ENCODE measurements around the gene XAGE2.

GRCh38 chrX:52363247-52363883 is 5.5 kb upstream of the XAGE2 start:
- TF ChIP-seq YY1 (IDR thresholded peaks at IDR 0.05; ENCODE audit: low read depth, low read length): no peak
- TF ChIP-seq POLR2A (IDR thresholded peaks at IDR 0.05; ENCODE audit: control extremely low read depth in 1 of 2, low read depth in 2 of 2, low read length in 2 of 2): no peak

All from H1 (cell line).